CD14-positive monocyte (primary cell): ENCODE measurements around the gene PFKFB1. TPM values are rescaled to one million over a fixed set of nuclear protein-coding genes. Genes with fewer than 3 reads are reported as not detected.

Source experiments
- DNase-seq, 3 donors: peaks; one replicate each; pipeline ENCODE4 v3.0.0-alpha.2; 2011 to 2022
- H2AFZ ChIP-seq: 2 replicates; pipeline ENCODE4 v1.6.0; 2012; ENCODE audit warnings: mild to moderate bottlenecking, low read depth, low read length, inconsistent platforms; ENCODE audit not compliant: insufficient read depth, poor library complexity, severe bottlenecking
- H3K27ac ChIP-seq, 2 donors: 1 replicate in 1 of 2; 2 replicates in 1 of 2; pipeline ENCODE4 v1.5.1; 2012 to 2013; ENCODE audit warnings: low read length in 2 of 2, control low read depth in 1 of 2, inconsistent platforms in 1 of 2, low read depth in 1 of 2, mild to moderate bottlenecking in 1 of 2
- H3K27me3 ChIP-seq, 2 donors: one replicate each; pipeline versions ENCODE4 v1.6.0 to v1.6.1; 2011 to 2013; ENCODE audit warnings: low read length in 2 of 2; ENCODE audit not compliant: control insufficient read depth in 2 of 2, insufficient read depth in 2 of 2
- H3K36me3 ChIP-seq, 2 donors: replicated peaks in 1 of 2; 1 replicate in 1 of 2; 2 replicates in 1 of 2; pipeline versions ENCODE4 v1.5.1 to v1.6.1; 2012 to 2013; ENCODE audit warnings: low read length in 2 of 2, control low read depth in 1 of 2, inconsistent platforms in 1 of 2, mild to moderate bottlenecking in 1 of 2; ENCODE audit not compliant: insufficient read depth in 2 of 2, control insufficient read depth in 1 of 2
- H3K4me1 ChIP-seq, 2 donors: 1 replicate in 1 of 2; 2 replicates in 1 of 2; pipeline versions ENCODE4 v1.5.1 to v1.6.1; 2012 to 2013; ENCODE audit warnings: low read length in 2 of 2, control low read depth in 1 of 2, inconsistent platforms in 1 of 2, mild to moderate bottlenecking in 1 of 2, moderate library complexity in 1 of 2; ENCODE audit not compliant: insufficient read depth in 2 of 2, control insufficient read depth in 1 of 2
- H3K4me2 ChIP-seq: replicated peaks from 2 replicates; pipeline ENCODE3; 2012; ENCODE audit warnings: low read length, moderate library complexity, mild to moderate bottlenecking; ENCODE audit not compliant: poor library complexity, severe bottlenecking; ENCODE audit errors: extremely low read depth
- H3K4me3 ChIP-seq, 3 experiments: fragments of 200-600 bp in 1 of 3; sonication (generic) in 1 of 3; replicated peaks in 1 of 3; 1 replicate in 2 of 3; 2 replicates in 1 of 3; pipeline ENCODE4 v1.5.1; 2011 to 2013; ENCODE audit warnings: low read length in 3 of 3, mild to moderate bottlenecking in 3 of 3, control low read depth in 2 of 3, low read depth in 2 of 3, inconsistent platforms in 1 of 3, moderate library complexity in 1 of 3
- H3K79me2 ChIP-seq: 2 replicates; pipeline ENCODE4 v1.6.0; 2012; ENCODE audit warnings: mild to moderate bottlenecking, control low read depth, inconsistent platforms, low read length, moderate library complexity; ENCODE audit not compliant: insufficient read depth
- H3K9ac ChIP-seq: 2 replicates; pipeline ENCODE4 v1.6.0; 2017; ENCODE audit warnings: low read length, mild to moderate bottlenecking; ENCODE audit not compliant: insufficient read depth, poor library complexity, severe bottlenecking
- H3K9me3 ChIP-seq, 2 donors: replicated peaks in 1 of 2; 1 replicate in 1 of 2; 2 replicates in 1 of 2; pipeline versions ENCODE4 v1.5.1 to v1.6.1; 2012 to 2013; ENCODE audit warnings: low read length in 2 of 2, control low read depth in 1 of 2; ENCODE audit not compliant: control insufficient read depth in 1 of 2, insufficient read depth in 1 of 2
- H4K20me1 ChIP-seq: 2 replicates; pipeline ENCODE4 v1.6.0; 2012; ENCODE audit warnings: mild to moderate bottlenecking, low read length, control low read depth, moderate library complexity; ENCODE audit not compliant: insufficient read depth
- H3K27ac Mint-ChIP-seq, 7 donors: one replicate each; pipeline ENCODE4 v1.8.0; 2020; ENCODE audit warnings: mild to moderate bottlenecking in 7 of 7, mixed read lengths in 7 of 7, moderate library complexity in 6 of 7, inconsistent platforms in 2 of 7
- H3K27me3 Mint-ChIP-seq, 3 donors: one replicate each; pipeline ENCODE4 v1.8.0; 2021 to 2022; ENCODE audit warnings: low read depth in 3 of 3, mild to moderate bottlenecking in 3 of 3, mixed read lengths in 3 of 3, moderate library complexity in 3 of 3, inconsistent platforms in 1 of 3
- H3K36me3 Mint-ChIP-seq, 2 donors: one replicate each; pipeline ENCODE4 v1.8.0; 2020; ENCODE audit warnings: mixed read lengths in 2 of 2, inconsistent platforms in 1 of 2, mild to moderate bottlenecking in 1 of 2
- H3K4me1 Mint-ChIP-seq: one replicate; pipeline ENCODE4 v1.8.0; 2020; ENCODE audit warnings: mild to moderate bottlenecking, mixed read lengths
- H3K4me3 Mint-ChIP-seq, 2 donors: one replicate each; pipeline ENCODE4 v1.8.0; 2020; ENCODE audit warnings: mild to moderate bottlenecking in 2 of 2, mixed read lengths in 2 of 2, moderate library complexity in 1 of 2
- H3K9me3 Mint-ChIP-seq, 7 donors: one replicate each; pipeline ENCODE4 v1.8.0; 2020 to 2022; ENCODE audit warnings: mixed read lengths in 7 of 7, mild to moderate bottlenecking in 6 of 7, moderate library complexity in 6 of 7, inconsistent platforms in 2 of 7
- CTCF ChIP-seq: fragments of 200-600 bp; IDR thresholded peaks from one replicate; pipeline ENCODE4 v1.8.0; 2022; ENCODE audit warnings: antibody characterized with exemption, mild to moderate bottlenecking
- WGBS: methylation state at CpG from one replicate; pipeline ENCODE4 v1.1.5; 2013; ENCODE audit warnings: missing lambda C conversion rate; ENCODE audit not compliant: insufficient coverage; 5-methylcytosine and 5-hydroxymethylcytosine counted together
- intact Hi-C, 2 donors: fragments of 100-400 bp; cut with micrococcal nuclease; formaldehyde crosslinking; loops; one replicate each; pipeline versions ENCODE4 v1.15.0 to v1.15.1; 2023
- polyA plus RNA-seq, 3 donors: library from polyadenylated mRNA; depleted of rRNA in 1 of 3; unstranded in 2 of 3; stranded (reverse) in 1 of 3; fragments of 300-500 nt in 2 of 3; fragments of >200 nt in 1 of 3; fragmentation: Illumina TruSeq in 2 of 3; gene quantifications; 1 replicate in 2 of 3; 2 replicates in 1 of 3; pipeline ENCODE4 v1.2.3, GENCODE V29; 2012 to 2021

The PFKFB1 gene
- polyA plus RNA-seq, 3 donors = 0.11 to 0.21 TPM; not detected in 1

- no peaks in the 10 kb centered on the region for H3K4me1 ChIP-seq
- no peaks in the 10 kb centered on the region for H3K4me1 Mint-ChIP-seq
- no peaks in the 10 kb centered on the region for H3K79me2 ChIP-seq
- H3K27ac Mint-ChIP-seq = no peak within 1 kb of the TSS
- no peak within 1 kb of the TSS for H3K4me3 Mint-ChIP-seq
- H3K36me3 ChIP-seq = no peaks in the 10 kb centered on the region
- no peak within 1 kb of the TSS for H3K9ac ChIP-seq
- WGBS = no CpG with 5 or more reads among the region's 7 CpGs
- no peaks in the 10 kb centered on the region for H3K36me3 Mint-ChIP-seq
- no peak within 1 kb of the TSS for H2AFZ ChIP-seq
- H3K27ac ChIP-seq = no peak within 1 kb of the TSS
- H3K27me3 Mint-ChIP-seq = peaks cover 0 to 9% (median 0%) of the 10 kb centered on the region in 3 donors
- H3K9me3 ChIP-seq = no peaks in the 10 kb centered on the region
- H3K4me3 ChIP-seq = no peak within 1 kb of the TSS
- no peak within 1 kb of the TSS for H3K4me2 ChIP-seq
- no peaks in the 10 kb centered on the region for H4K20me1 ChIP-seq
- TF ChIP-seq CTCF = no peak
- peaks cover 0 to 5% (median 0%) of the 10 kb centered on the region in 7 donors for H3K9me3 Mint-ChIP-seq
- intact Hi-C loops = no loop called here
- H3K27me3 ChIP-seq = no peaks in the 10 kb centered on the region
- no peak for DNase-seq
These were observed 36.5 kb upstream of the PFKFB1 start, which contains the start of gene ALAS2 for GRCh38 chrX:55030271-55031205. TSS of gene ALAS2 (minus strand) at chrX:55030977. CDS start at chrX:55026000, 4,977 bp downstream.

- Histone ChIP-seq H3K4me1 (no peaks in the 10 kb centered on the region), H3K79me2 (no peaks in the 10 kb centered on the region), H4K20me1 (no peaks in the 10 kb centered on the region), H2AFZ (no peak overlapping the region), H3K27me3 (no peaks in the 10 kb centered on the region), H3K9me3 (no peaks in the 10 kb centered on the region), H3K4me2 (no peak overlapping the region), H3K9ac (no peak overlapping the region), H3K4me3 (no peak overlapping the region), H3K27ac (no peak overlapping the region), H3K36me3 (no peaks in the 10 kb centered on the region)
- H3K4me1 Mint-ChIP-seq = no peaks in the 10 kb centered on the region
- peaks cover 0 to 9% (median 0%) of the 10 kb centered on the region in 3 donors for H3K27me3 Mint-ChIP-seq
- H3K4me3 Mint-ChIP-seq = no peak overlapping the region
- peaks cover 0 to 5% (median 0%) of the 10 kb centered on the region in 7 donors for H3K9me3 Mint-ChIP-seq
- whole genome bisulfite sequencing = no CpG with 5 or more reads among the region's 2 CpGs
- H3K27ac Mint-ChIP-seq = no peak overlapping the region
- DNase-seq = no peak
- intact Hi-C loops = no loop called here
- no peak for TF ChIP-seq CTCF
- H3K36me3 Mint-ChIP-seq = no peaks in the 10 kb centered on the region
These were observed 35.3 kb upstream of the PFKFB1 start for GRCh38 chrX:55029291-55029690.
